Fibroblast of the conjunctiva (primary cell): ENCODE data around the gene PLIN3.
"Not testable (repeated sequence)": the region's sequence is repeated elsewhere in the genome, so short reads cannot be mapped to it uniquely, and the experiment has no call there.

Experiments used
- DNase-seq: peaks from one replicate; pipeline ENCODE4 v3.0.0-alpha.2; 2010; ENCODE audit warnings: low read depth

Gene PLIN3

GRCh38 chr19:4891066-4891465, 23.6 kb upstream of the PLIN3 start:
- no peak for DNase-seq

GRCh38 chr19:4889034-4889815, 21.8 kb upstream of the PLIN3 start:
- no peak for DNase-seq

- not testable (repeated sequence) for DNase-seq
Measured at GRCh38 chr19:4887803-4888202, 20.3 kb upstream of the PLIN3 start.

- DNase-seq = not testable (repeated sequence)
Measured at GRCh38 chr19:4884993-4885392, 17.5 kb upstream of the PLIN3 start.

GRCh38 chr19:4882874-4883273, 15.4 kb upstream of the PLIN3 start:
- DNase-seq = not testable (repeated sequence)

GRCh38 chr19:4879041-4879440, 11.6 kb upstream of the PLIN3 start:
- no peak for DNase-seq

- DNase-seq = no peak
Measured at GRCh38 chr19:4878491-4878968, 11.1 kb upstream of the PLIN3 start.

- DNase-seq = no peak
Measured at GRCh38 chr19:4877753-4878490, 10.5 kb upstream of the PLIN3 start.

GRCh38 chr19:4873930-4874329, 6.5 kb upstream of the PLIN3 start:
- DNase-seq = no peak

- no peak for DNase-seq
Measured at GRCh38 chr19:4871711-4872110, 4.2 kb upstream of the PLIN3 start.

- DNase-seq = peak; percentile 93
Measured at GRCh38 chr19:4870025-4870700, 2.7 kb upstream of the PLIN3 start.

GRCh38 chr19:4868286-4868834, 893 bp upstream of the PLIN3 start:
- no peak for DNase-seq

GRCh38 chr19:4866595-4867424, 657 bp downstream of the PLIN3 start:
- no peak for DNase-seq

GRCh38 chr19:4861147-4861546, 6.3 kb downstream of the PLIN3 start:
- no peak for DNase-seq

GRCh38 chr19:4859697-4860096, 7.8 kb downstream of the PLIN3 start:
- DNase-seq = no peak

GRCh38 chr19:4856468-4856867, 11.0 kb downstream of the PLIN3 start:
- DNase-seq = not testable (repeated sequence)

- not testable (repeated sequence) for DNase-seq
Measured at GRCh38 chr19:4853506-4853905, 14.0 kb downstream of the PLIN3 start.

- DNase-seq = no peak
Measured at GRCh38 chr19:4852484-4852883, 15.0 kb downstream of the PLIN3 start.

- no peak for DNase-seq
Measured at GRCh38 chr19:4851551-4852290, 15.7 kb downstream of the PLIN3 start.

- no peak for DNase-seq
Measured at GRCh38 chr19:4849019-4849418, 18.4 kb downstream of the PLIN3 start.
